Glutamatergic neuron (in vitro differentiated cells): ENCODE measurements around the gene BTBD17. TPM values are rescaled to one million over a fixed set of nuclear protein-coding genes. Genes with fewer than 3 reads are reported as not detected.

Experiments used
- DNase-seq: peaks from one replicate; pipeline ENCODE4 v3.0.0; 2022
- H3K27ac Mint-ChIP-seq: one replicate; pipeline ENCODE4 v1.8.0; 2020; ENCODE audit warnings: mild to moderate bottlenecking, mixed read lengths, inconsistent platforms; ENCODE audit not compliant: unreplicated experiment
- H3K27me3 Mint-ChIP-seq: one replicate; pipeline ENCODE4 v1.8.0; 2020; ENCODE audit warnings: mild to moderate bottlenecking, moderate library complexity, mixed read lengths, inconsistent platforms; ENCODE audit not compliant: unreplicated experiment
- H3K36me3 Mint-ChIP-seq: one replicate; pipeline ENCODE4 v1.8.0; 2020; ENCODE audit warnings: mild to moderate bottlenecking, mixed read lengths, inconsistent platforms; ENCODE audit not compliant: unreplicated experiment
- H3K4me1 Mint-ChIP-seq: one replicate; pipeline ENCODE4 v1.8.0; 2020; ENCODE audit warnings: mild to moderate bottlenecking, low read depth, mixed read lengths, inconsistent platforms; ENCODE audit not compliant: unreplicated experiment
- H3K4me3 Mint-ChIP-seq: one replicate; pipeline ENCODE4 v1.8.0; 2020; ENCODE audit warnings: mild to moderate bottlenecking, mixed read lengths, inconsistent platforms; ENCODE audit not compliant: unreplicated experiment
- H3K9me3 Mint-ChIP-seq: one replicate; pipeline ENCODE4 v1.8.0; 2020; ENCODE audit warnings: mild to moderate bottlenecking, moderate library complexity, mixed read lengths, inconsistent platforms; ENCODE audit not compliant: unreplicated experiment
- total RNA-seq: library from RNA; stranded (reverse); fragmentation: NEBNext Ultra II Directional; extraction: Animal tissue kit (Norgen Biotek cat#: 25700); gene quantifications from one replicate; pipeline ENCODE4 v1.2.1, GENCODE V29; 2021; ENCODE audit not compliant: unreplicated experiment
- TF ChIP-seq, protein P1 (sequence below): fragments of 200-600 bp; sonication (generic); IDR thresholded peaks from one replicate; pipeline ENCODE4 v1.5.0; 2021; ENCODE audit not compliant: partially characterized antibody, unreplicated experiment

The BTBD17 gene
- total RNA-seq, 1 donor from 2014 or later: 310 TPM

DNA sequence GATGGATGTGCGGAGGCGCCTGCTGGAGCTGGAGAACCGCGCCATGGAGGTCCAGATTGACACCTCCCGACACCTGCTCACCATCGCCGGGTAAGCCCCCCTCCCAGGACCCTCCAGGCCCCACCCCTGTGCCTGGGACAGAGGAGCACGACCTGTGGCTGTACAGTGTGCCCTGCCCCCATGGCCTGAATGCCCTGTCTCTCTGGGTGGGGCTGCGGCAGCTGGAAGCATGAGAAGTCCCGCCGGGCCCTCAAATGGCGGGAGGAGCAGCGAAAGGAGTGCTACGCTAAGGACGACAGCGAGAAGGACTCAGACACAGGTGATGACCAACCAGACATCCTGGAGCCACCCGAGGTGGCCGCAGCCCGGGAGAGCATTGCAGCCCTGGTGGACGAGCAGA, 11.2 kb downstream of the BTBD17 start:
- Mint-ChIP-seq H3K27me3 (peaks cover 27% of the 10 kb centered on the region), H3K4me3 (no peak overlapping the region), H3K4me1 (peaks cover 10% of the 10 kb centered on the region), H3K36me3 (peaks cover 5% of the 10 kb centered on the region), H3K9me3 (peaks cover 16% of the 10 kb centered on the region), H3K27ac (no peak overlapping the region)
- no peak for DNase-seq
- TF ChIP-seq, protein P1, sequence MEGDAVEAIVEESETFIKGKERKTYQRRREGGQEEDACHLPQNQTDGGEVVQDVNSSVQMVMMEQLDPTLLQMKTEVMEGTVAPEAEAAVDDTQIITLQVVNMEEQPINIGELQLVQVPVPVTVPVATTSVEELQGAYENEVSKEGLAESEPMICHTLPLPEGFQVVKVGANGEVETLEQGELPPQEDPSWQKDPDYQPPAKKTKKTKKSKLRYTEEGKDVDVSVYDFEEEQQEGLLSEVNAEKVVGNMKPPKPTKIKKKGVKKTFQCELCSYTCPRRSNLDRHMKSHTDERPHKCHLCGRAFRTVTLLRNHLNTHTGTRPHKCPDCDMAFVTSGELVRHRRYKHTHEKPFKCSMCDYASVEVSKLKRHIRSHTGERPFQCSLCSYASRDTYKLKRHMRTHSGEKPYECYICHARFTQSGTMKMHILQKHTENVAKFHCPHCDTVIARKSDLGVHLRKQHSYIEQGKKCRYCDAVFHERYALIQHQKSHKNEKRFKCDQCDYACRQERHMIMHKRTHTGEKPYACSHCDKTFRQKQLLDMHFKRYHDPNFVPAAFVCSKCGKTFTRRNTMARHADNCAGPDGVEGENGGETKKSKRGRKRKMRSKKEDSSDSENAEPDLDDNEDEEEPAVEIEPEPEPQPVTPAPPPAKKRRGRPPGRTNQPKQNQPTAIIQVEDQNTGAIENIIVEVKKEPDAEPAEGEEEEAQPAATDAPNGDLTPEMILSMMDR: no peak

DNA sequence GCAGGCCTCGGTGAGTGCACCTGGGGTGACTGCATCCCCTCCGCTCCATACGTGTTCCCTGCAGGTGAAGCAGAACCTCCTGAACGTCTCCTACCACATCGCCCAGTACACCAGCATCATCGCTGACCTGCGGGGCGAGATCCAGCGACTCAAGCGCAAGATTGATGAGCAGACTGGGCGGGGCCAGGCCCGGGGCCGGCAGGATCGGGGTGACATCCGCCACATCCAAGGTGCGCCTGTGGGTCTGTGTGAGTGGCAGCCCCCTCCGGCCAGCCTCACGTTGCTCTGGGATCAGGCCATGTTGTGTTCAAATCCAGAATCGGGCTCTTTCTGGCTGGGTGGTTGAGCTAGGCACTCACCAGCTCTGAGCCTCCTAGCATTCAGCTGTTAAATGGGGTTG, 12.5 kb downstream of the BTBD17 start:
- Mint-ChIP-seq H3K36me3 (peaks cover 5% of the 10 kb centered on the region), H3K27ac (peak overlapping the region; percentile 11), H3K9me3 (peaks cover 11% of the 10 kb centered on the region), H3K4me1 (peaks cover 12% of the 10 kb centered on the region), H3K4me3 (no peak overlapping the region), H3K27me3 (peaks cover 27% of the 10 kb centered on the region)
- no peak for DNase-seq
- TF ChIP-seq, protein P1: no peak

DNA sequence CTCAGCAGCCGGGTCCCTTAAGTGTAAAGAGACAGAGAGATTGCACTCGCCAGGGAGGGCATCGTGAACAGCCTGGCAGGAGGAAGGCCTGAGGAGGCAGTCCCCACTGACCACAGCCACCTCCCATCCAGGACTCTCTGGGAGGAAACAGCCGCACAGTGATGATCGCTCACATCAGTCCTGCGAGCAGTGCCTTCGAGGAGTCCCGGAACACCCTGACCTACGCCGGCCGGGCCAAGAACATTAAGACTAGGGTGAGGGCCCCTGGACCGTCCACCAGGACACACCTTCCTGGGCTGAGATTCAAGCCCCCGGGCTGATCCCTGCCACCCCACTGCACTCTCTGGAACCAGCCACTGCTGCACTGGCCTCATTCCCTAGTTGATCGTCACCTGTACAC, 14.0 kb downstream of the BTBD17 start:
- no peak overlapping the region for H3K4me3 Mint-ChIP-seq
- H3K27ac Mint-ChIP-seq: no peak overlapping the region
- H3K27me3 Mint-ChIP-seq: peaks cover 18% of the 10 kb centered on the region
- TF ChIP-seq, protein P1: no peak
- no peak for DNase-seq
- H3K36me3 Mint-ChIP-seq: peaks cover 5% of the 10 kb centered on the region
- H3K4me1 Mint-ChIP-seq: peaks cover 11% of the 10 kb centered on the region
- H3K9me3 Mint-ChIP-seq: peaks cover 4% of the 10 kb centered on the region

DNA sequence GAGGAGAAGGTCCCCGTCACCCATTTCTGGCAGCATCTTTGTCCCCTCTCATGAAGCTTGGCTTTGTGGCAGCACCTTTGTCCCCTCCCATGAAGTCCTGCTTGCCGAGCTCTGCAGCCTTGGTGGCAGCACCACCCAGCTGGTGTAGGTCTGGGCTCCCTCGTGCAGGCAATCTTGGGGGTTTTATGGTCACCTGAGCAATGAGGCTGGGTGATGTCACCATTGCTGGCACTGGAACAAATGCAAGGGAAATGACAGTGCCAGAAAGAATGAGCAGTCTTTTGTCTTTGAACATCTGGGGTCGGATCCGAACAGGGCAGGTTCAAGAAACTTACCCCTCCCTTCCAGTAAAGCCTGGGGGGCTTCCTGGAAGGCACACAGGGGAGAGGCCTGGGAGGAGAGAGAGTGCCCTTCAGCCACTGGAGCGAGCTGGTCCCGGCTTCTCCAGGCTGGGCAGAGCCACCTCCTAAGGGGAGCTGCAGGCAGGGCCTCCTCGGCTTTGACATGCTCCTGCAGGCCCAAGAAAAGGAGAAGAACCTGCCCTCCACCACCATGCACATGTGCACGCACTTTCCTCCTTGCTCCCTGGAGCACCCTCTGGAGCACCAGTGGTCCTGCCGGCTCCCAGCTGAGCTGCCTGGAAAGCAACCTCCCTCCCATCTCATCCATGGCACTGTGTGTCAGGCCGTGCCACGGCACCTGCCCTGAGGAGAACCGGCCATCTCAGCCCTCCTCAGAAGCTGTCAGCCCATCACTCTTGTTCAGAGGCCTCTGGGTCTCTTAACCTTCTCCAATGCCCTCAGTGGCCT, 16.0 kb downstream of the BTBD17 start:
- TF ChIP-seq, protein P1: no peak
- Mint-ChIP-seq H3K9me3 (peaks cover 3% of the 10 kb centered on the region), H3K4me1 (peaks cover 11% of the 10 kb centered on the region), H3K4me3 (no peak overlapping the region), H3K36me3 (peaks cover 5% of the 10 kb centered on the region), H3K27me3 (peaks cover 10% of the 10 kb centered on the region), H3K27ac (no peak overlapping the region)
- DNase-seq: peak; percentile 8

DNA sequence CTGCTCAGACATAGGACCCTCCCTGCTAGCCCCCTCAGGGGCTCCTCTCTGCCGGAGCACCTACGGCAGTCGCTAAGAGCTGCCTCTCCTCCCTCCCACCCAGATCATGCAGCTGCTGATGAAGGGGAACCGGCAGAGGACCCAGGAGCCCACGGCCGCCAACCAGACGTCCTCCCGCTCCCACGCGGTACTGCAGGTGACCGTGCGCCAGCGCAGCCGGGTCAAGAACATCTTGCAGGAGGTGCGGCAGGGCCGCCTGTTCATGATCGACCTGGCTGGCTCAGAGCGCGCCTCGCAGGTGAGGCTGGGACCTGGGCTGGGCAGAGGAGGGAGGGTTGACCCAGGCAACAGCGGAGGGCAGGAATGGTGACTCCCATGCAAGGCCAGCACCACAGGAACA, 17.0 kb downstream of the BTBD17 start:
- TF ChIP-seq, protein P1: no peak
- peaks cover 9% of the 10 kb centered on the region for H3K27me3 Mint-ChIP-seq

More for the DNA sequence above, 17.0 kb downstream of the BTBD17 start:
- Mint-ChIP-seq H3K27ac (no peak overlapping the region), H3K4me1 (peaks cover 14% of the 10 kb centered on the region), H3K9me3 (peaks cover 5% of the 10 kb centered on the region), H3K36me3 (peaks cover 5% of the 10 kb centered on the region), H3K4me3 (no peak overlapping the region)
- peak; percentile 14 for DNase-seq
